Osteocyte (in vitro differentiated cells): ENCODE measurements around the gene SCOC. TPM values are rescaled to one million over a fixed set of nuclear protein-coding genes. Genes with fewer than 3 reads are reported as not detected.

ENCODE experiments used
- DNase-seq: peaks from one replicate; pipeline ENCODE4 v3.0.0; 2021; ENCODE audit warnings: mixed read lengths; ENCODE audit not compliant: unreplicated experiment; ENCODE audit errors: extremely low spot score
- H3K27ac Mint-ChIP-seq: one replicate; pipeline ENCODE4 v1.8.0; 2021; ENCODE audit warnings: mild to moderate bottlenecking, mixed read lengths; ENCODE audit not compliant: unreplicated experiment
- H3K27me3 Mint-ChIP-seq: one replicate; pipeline ENCODE4 v1.8.0; 2021; ENCODE audit warnings: mixed read lengths; ENCODE audit not compliant: unreplicated experiment
- H3K36me3 Mint-ChIP-seq: one replicate; pipeline ENCODE4 v1.8.0; 2021; ENCODE audit warnings: mixed read lengths; ENCODE audit not compliant: unreplicated experiment
- H3K4me1 Mint-ChIP-seq: one replicate; pipeline ENCODE4 v1.8.0; 2021; ENCODE audit warnings: mixed read lengths; ENCODE audit not compliant: unreplicated experiment
- H3K4me3 Mint-ChIP-seq: one replicate; pipeline ENCODE4 v1.8.0; 2021; ENCODE audit warnings: mild to moderate bottlenecking, moderate library complexity, mixed read lengths; ENCODE audit not compliant: unreplicated experiment
- H3K9me3 Mint-ChIP-seq: one replicate; pipeline ENCODE4 v1.8.0; 2021; ENCODE audit warnings: mixed read lengths; ENCODE audit not compliant: unreplicated experiment
- total RNA-seq: library from RNA; stranded (reverse); gene quantifications from 2 replicates; pipeline ENCODE4 v1.2.1, GENCODE V29; 2021
- TF ChIP-seq, protein P1 (sequence below): fragments of 200-600 bp; sonication (generic); IDR thresholded peaks from 2 replicates; pipeline ENCODE4 v1.5.0; 2021; ENCODE audit warnings: antibody characterized with exemption, mild to moderate bottlenecking, moderate library complexity

SCOC gene
- total RNA-seq, 1 donor from 2014 or later = 43.6 TPM

DNA sequence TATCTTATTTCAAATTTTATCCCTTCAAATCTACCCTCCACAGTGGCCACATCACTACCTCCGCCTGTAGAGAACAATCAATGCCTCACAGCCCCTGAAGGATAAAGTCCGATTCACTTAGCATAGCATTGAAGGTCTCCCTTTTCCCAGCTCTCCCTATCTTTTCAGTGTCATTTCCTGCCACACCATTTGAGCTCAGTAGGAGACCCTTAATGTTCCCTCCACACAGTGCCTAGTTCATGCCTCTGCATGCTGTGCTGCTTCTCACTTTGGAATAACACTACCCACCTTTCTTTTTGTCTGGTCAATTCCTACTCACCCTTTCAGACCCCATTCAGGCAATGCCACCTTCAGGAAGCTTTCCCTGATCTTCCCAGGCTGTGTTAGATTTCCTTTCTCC, 23.6 kb upstream of the SCOC start:
- peaks cover 38% of the 10 kb centered on the region for H3K27me3 Mint-ChIP-seq
- no peak for DNase-seq
- H3K4me3 Mint-ChIP-seq = no peak overlapping the region
- no peak overlapping the region for H3K27ac Mint-ChIP-seq
- H3K4me1 Mint-ChIP-seq = no peaks in the 10 kb centered on the region
- TF ChIP-seq, protein P1, sequence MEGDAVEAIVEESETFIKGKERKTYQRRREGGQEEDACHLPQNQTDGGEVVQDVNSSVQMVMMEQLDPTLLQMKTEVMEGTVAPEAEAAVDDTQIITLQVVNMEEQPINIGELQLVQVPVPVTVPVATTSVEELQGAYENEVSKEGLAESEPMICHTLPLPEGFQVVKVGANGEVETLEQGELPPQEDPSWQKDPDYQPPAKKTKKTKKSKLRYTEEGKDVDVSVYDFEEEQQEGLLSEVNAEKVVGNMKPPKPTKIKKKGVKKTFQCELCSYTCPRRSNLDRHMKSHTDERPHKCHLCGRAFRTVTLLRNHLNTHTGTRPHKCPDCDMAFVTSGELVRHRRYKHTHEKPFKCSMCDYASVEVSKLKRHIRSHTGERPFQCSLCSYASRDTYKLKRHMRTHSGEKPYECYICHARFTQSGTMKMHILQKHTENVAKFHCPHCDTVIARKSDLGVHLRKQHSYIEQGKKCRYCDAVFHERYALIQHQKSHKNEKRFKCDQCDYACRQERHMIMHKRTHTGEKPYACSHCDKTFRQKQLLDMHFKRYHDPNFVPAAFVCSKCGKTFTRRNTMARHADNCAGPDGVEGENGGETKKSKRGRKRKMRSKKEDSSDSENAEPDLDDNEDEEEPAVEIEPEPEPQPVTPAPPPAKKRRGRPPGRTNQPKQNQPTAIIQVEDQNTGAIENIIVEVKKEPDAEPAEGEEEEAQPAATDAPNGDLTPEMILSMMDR = no peak
- no peaks in the 10 kb centered on the region for H3K9me3 Mint-ChIP-seq
- H3K36me3 Mint-ChIP-seq = no peaks in the 10 kb centered on the region

DNA sequence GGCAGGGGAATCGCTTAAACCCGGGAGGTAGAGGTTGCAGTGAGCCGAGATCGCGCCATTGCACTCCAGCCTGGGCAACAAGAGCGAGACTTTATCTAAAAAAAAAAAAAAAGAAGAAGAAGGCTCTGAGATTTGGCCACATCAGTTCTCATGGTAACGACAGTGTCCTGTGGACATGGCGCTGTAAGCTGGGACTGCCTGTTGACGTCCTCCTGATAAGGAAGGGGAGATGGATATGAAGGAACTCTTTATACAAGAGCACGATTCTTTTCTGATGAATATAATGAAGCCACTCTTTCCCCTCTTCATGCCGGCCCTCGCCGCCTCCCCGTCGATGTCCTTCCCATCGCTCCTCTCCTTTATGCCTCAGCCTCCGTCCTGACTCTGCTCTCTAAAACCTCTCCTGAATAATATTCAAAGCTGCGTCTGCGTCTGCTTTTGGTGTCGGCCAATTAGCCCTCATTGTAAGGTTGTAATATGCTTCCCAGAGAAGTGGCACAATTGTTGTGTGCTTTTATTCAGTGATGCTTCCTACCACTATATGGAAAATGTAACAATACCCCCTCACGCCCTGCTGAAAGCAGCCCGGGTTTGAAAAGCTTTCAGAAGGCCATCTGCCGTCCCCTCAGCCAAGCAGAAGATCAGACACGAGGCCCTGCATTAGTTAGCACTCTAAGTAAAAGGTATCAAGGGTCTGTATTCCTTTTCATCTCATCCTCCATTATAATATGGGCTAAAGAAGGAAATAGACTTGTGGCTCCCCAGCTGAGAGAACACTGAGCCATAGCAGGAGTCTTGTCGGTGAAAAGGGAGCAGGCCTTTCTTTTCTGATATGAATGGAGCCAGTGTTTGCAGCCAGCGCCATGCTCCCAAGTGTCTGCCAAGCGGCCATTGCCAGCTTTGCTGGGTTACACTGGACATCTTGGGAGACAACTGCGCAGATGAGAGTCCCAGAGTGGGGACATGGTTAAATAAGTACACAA, 22.1 kb upstream of the SCOC start:
- no peak for DNase-seq
- Mint-ChIP-seq H3K27me3 (peaks cover 45% of the 10 kb centered on the region), H3K9me3 (no peaks in the 10 kb centered on the region), H3K27ac (no peak overlapping the region), H3K36me3 (no peaks in the 10 kb centered on the region), H3K4me1 (no peaks in the 10 kb centered on the region), H3K4me3 (no peak overlapping the region)
- TF ChIP-seq, protein P1 = no peak

DNA sequence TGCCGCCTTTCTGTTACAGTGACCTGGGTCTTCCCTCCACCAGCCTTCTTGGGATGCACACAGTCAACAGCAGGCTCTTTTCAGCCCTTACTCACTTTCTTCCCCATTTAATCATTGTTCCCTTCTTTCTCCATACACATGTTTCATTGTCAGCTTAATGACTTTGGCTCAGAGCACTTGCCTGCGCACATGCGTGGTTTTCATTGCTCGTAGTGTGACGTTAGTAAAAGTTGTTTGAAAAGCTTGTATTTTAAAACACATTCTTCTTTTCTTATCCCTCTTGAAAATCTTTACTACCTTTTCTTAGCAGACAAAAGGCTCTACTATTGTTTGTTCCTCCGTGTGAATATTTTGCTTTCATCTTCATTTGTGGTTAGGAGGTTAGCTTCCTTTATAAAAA, 19.7 kb upstream of the SCOC start:
- Mint-ChIP-seq H3K36me3 (no peaks in the 10 kb centered on the region), H3K9me3 (no peaks in the 10 kb centered on the region), H3K4me3 (no peak overlapping the region), H3K27me3 (peaks cover 58% of the 10 kb centered on the region), H3K4me1 (no peaks in the 10 kb centered on the region), H3K27ac (no peak overlapping the region)
- no peak for DNase-seq
- TF ChIP-seq, protein P1 = no peak

DNA sequence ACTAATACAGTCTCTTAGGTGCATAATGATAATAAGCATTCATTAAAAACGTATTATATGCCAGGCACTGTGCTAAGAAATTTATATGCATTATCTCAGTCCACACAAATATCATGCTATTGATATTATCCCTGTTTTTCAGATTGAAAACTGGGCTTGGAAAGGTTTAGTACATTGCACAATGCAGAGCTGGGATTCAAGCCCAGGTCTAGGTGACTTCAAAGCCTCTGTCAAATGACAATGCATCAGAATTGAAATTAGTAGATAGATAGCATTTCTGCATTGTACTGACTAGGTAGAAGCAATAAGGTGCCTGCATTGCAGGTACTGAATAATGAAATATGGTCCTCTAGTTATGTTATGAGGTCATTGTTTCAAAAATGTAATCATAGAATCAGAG, 18.2 kb upstream of the SCOC start:
- Mint-ChIP-seq H3K4me1 (no peaks in the 10 kb centered on the region), H3K27ac (no peak overlapping the region), H3K36me3 (no peaks in the 10 kb centered on the region), H3K9me3 (no peaks in the 10 kb centered on the region), H3K27me3 (peaks cover 45% of the 10 kb centered on the region), H3K4me3 (no peak overlapping the region)
- DNase-seq = no peak
- TF ChIP-seq, protein P1 = no peak

DNA sequence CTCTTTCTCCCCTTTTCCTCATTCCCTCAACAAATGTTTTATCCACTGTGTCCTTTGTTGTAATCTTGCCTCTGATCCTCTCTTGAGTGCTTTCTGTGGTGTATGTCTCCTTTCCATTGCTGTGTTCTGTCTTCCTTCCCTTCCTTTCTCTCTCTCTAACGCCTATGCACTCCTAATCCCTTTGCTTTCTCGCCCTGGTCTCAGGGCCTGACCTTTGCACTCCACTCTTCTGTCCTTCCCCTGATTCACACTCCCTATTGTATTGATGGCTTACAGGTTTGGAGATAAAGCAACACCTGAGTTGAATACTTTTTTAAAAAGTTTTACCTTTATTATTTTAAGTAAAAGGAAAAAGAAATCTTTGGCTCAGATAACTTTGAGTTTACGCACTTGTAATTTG, 15.6 kb upstream of the SCOC start:
- no peak for DNase-seq
- Mint-ChIP-seq H3K4me3 (no peak overlapping the region), H3K9me3 (no peaks in the 10 kb centered on the region), H3K36me3 (no peaks in the 10 kb centered on the region), H3K4me1 (no peaks in the 10 kb centered on the region), H3K27ac (no peak overlapping the region), H3K27me3 (peaks cover 34% of the 10 kb centered on the region)
- TF ChIP-seq, protein P1 = no peak
